HEK293T (cell line): ENCODE results near the gene ST3GAL4.

Experiments
- BHLHE40 ChIP-seq: fragments of 450-650 bp; IDR thresholded peaks from 2 replicates; pipeline ENCODE4 v1.6.1; 2016; ENCODE audit warnings: mild to moderate bottlenecking, moderate library complexity, borderline replicate concordance
- FOXM1 ChIP-seq: fragments of 450-650 bp; IDR thresholded peaks from 2 replicates; pipeline ENCODE4 v1.6.1; 2017; ENCODE audit warnings: mild to moderate bottlenecking, borderline replicate concordance

DNA sequence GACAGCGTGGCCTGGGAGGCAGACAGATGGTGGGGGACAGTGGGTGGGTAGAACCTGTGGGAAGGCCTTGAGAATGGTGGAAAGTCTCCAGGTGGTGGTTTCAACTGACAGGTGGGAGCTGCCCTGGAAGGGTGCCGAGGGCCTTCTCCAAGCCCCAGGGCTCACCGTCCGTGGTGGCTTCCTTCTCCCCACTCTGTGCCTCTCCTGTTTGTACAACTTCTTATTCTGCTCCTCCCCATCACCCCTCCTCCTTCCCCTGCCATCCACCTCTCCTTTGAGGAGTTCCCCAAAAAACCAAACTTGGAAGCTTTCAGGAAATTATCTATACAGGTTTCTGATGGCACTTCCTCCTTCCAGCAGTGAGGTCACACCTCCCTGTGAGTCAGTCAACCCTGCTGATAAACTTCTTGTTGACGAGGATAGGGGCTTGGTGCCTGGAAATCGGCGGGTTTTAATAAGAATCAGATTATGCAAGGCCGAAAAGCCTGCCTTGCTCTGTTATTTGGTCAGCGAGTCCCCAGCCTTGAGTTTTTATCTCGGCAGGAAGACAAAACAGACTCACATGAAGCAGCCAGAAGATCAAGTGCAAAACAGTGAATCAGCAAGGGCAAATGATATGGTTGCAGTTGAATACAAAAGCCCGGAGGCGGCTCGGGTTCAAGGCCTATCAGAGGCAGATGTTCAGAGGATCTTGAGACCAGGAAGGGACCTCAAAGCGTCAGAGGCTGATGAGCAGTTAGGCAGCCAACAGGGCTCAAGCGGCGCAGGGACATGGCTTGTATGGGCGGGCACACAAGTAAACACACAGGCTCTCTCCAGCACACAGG lies 9.5 kb upstream of the ST3GAL4 start:
- TF ChIP-seq BHLHE40 (no peak), FOXM1 (no peak)
